GM19043 (cell line): ENCODE results near the gene ZNF200.
"Not testable (repeated sequence)": the region's sequence is repeated elsewhere in the genome, so short reads cannot be mapped to it uniquely, and the experiment has no call there.

Experiments used
- ATAC-seq: cut with Tn5 transposase; IDR thresholded peaks from one replicate; pipeline ENCODE4 v1.9.1; 2021; ENCODE audit warnings: low read depth; ENCODE audit not compliant: unreplicated experiment

ZNF200 gene

GRCh38 chr16:3207086-3207953 lies 27.6 kb downstream of the ZNF200 start:
- no peak for ATAC-seq

DNA sequence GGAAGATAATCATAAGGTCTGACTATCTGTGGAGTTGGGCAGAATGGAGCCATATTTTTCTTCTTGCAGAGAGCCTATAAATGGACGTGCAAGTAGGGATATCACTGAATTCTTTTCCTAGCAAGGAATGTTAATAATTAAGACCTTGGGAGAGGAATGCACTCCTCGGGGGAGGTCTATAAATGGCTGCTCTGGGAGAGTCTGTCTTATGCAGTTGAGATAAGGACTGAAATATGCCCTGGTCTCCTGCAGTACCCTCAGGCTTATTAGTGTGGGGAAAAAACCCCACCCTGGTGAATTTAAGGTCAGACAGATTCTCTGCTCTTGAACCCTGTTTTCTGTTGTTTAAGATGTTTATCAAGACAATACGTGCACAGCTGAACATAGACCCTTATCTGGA lies 29.0 kb downstream of the ZNF200 start:
- ATAC-seq, result not testable (repeated sequence)

DNA sequence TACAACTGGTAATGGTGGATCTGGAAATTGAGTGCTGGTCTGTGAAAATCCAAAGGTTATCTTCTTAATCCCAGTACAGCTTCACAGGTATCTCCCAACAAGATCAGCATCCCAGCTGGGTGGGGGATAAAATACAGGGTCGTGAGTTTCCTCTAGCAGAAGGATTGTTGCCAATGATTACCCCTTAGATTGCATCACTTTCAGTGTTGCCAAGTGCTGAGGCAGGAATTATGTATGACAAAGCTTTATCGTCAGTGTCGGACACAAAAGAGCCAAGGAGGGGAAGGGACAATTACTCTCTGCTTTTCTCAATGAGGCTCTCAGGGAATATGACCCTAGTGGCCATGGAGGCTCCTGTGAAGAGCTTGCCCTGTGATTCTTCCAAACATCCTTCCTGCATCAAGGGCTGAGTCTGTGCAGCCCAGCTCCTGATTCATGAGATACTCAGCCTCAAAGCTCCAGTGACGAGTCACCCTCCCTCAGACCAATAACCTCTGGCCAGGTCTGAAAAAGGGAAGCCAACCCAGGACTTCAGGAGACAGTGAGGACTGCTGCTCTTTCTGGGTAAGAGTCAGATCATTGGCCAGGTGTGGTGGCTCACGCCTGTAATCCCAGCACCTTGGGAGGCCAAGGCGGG lies 31.9 kb downstream of the ZNF200 start:
- ATAC-seq, result no peak

DNA sequence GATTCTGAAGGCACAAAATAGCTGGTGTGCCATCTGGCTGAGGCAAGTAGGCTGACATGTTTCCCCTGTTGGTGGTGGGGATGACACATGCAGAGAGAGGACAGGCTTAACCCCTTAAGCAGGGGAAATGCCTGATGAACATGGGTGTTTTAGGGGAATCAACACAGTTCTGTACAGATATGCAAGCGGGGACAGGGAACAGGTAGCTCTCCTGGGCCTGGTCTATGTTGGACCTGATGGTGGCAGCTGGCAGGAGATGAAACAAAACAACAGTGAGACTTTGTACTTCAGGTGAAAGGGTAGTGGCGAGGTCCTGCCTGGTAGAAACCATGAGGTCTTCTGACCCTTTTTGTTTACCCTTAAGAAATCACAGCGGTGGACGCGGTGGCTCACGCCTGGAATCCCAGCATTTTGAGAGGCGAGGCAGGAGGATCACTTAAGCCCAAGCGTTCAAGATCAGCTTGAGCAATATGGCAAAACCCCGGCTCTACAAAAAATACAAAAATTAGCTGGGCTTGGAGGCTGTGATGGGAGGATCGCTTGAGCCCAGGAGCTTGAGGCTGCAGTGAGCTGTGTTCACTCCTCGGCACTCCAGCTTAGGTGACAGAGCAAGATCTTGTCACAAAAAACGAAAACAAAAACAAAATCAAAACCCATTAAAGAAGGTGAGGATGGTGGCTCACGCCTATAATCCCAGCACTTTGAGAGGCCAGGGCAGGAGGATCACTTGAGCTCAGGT lies 36.5 kb downstream of the ZNF200 start:
- ATAC-seq, result no peak

GRCh38 chr16:3197694-3198333 lies 37.1 kb downstream of the ZNF200 start:
- not testable (repeated sequence) for ATAC-seq

- no peak for ATAC-seq
Observed at GRCh38 chr16:3195975-3196374, 39.0 kb downstream of the ZNF200 start.

- no peak for ATAC-seq
Observed at GRCh38 chr16:3194792-3195191, 40.2 kb downstream of the ZNF200 start.

DNA sequence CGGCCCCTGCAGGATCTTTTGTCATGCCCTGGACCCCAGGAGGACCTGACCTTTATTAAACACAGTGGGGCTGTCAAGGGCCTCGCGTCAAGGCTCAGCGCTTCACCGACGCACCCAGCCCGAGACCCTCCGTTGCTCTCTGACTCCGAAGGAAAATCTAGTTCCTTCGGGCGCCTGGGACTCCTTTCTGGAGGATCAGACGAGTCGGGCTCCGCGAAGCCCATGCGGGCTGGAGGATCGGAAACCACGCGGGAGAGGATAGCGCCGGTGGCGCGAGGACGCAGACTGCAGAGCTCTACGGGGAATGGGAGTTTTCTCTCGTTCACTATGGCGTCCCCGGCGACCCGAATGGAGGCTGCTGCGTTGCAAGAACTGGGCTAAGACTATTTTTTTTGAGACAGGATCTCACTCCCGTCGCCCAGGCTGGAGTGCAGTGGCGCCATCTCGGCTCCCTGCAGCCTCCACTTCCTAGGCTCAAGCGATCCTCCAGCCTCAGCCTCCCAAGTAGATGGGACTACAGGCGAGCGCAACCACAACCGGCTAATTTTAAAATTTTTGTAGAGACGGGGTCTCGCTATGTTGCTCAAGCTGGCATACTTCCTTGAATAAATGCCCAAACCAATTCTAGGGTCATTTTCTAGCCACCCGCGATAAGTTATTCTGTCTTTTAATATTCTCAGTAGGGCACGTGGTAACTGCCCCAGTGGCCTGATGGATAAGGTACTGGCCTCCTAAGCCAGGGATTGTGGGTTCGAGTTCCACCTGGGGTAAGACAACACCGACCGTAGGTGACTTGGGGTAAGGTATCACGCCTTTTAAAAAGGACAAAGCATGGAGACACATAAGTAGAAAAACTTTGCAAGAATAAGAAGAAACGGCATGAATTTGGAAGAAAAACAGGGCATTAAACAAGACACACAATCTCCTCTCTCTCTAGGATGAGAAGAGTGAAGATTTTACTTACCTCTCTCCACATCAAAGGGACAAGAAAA lies 41.4 kb downstream of the ZNF200 start:
- ATAC-seq, result no peak

DNA sequence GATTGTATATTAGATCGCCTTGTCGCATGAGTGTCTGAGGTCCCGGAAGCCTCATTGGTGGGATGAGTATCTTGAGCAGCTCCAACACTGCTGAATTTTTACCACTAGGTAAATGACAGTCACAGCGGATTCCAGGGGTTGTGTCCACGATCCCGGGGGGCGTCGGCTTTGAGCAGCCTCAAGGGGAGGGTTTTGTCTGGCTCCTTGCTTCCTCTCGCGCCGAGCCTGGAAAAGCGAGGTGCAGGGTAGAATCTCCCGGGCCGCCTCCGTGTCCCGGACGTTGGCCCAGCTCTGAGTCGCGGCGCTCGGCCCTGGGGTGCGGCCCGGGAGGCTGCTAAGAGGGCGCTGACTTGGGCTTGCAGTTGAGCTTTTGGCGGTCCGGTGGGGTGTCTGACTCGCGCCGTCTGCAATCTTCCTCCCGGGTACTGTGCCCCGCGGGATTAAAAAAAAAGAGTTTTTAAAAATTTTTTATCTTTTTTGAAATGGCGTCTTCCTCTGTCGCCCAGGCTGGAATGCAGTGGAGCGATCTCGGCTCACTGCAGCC lies 42.4 kb downstream of the ZNF200 start:
- no peak for ATAC-seq

DNA sequence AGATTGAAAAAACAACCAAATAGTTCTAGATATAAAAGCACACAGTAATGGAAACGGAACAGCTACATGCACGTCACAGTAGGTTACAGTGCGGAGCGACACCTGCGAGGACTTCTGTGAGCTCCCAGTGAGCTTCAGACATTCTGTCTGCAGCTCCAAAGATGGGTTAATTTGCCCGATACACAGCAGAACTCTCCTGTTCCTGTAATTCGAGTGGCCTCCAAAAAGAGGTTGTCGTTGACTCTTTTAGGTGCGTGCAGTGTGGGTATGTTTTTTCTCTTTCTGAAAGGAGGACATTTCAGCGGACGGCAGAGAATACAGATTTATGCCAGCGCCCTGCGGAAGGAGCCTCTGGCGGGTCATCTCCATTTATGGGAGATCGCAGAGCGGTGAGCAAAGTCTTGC lies 44.0 kb downstream of the ZNF200 start:
- no peak for ATAC-seq

- no peak for ATAC-seq
Observed at GRCh38 chr16:3189869-3190268, 45.1 kb downstream of the ZNF200 start.

DNA sequence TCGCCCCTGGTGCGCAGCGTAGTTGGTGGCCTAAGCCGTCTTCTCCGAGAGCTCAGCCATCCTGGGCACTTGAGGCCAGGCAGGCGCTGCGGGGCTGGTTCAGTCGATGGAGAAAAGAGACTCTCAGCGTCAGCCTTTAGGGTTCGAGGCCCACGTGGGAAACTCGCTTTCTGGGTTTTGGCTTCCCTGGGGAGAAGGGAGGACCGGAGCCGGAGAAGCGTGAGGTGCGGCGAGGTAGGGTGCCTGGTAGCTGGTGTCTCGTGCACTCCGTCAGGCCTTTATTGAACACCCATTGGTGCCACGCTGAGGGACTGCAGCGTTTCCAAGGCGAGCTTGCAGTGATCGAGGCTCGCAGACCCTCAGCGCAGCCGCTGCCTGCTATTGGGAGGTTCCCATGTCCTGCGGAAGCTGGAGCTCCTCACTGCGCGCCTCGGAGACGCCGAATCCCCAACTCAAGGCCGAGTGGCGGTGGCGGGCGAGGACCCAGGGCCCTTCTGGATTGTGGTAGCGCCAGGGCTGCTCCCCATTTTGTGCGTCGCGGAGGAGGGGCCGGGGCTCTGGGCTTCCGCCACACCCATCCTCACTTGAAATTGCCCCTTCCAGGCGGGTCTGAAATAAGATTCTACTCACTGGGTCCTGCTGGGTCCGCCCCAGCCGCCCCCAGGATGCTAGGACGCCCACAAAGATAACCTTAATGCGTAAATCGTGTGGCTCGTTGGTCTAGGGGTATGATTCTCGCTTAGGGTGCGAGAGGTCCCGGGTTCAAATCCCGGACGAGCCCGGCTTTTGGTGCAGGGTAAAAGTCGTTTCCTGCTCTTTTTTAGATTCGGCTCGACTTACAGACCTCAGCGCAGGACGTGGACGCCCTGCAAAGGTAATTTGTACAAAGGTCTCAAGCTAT lies 45.8 kb downstream of the ZNF200 start:
- ATAC-seq, result no peak

- ATAC-seq, result no peak
Observed at GRCh38 chr16:3188675-3188924, 46.4 kb downstream of the ZNF200 start.

DNA sequence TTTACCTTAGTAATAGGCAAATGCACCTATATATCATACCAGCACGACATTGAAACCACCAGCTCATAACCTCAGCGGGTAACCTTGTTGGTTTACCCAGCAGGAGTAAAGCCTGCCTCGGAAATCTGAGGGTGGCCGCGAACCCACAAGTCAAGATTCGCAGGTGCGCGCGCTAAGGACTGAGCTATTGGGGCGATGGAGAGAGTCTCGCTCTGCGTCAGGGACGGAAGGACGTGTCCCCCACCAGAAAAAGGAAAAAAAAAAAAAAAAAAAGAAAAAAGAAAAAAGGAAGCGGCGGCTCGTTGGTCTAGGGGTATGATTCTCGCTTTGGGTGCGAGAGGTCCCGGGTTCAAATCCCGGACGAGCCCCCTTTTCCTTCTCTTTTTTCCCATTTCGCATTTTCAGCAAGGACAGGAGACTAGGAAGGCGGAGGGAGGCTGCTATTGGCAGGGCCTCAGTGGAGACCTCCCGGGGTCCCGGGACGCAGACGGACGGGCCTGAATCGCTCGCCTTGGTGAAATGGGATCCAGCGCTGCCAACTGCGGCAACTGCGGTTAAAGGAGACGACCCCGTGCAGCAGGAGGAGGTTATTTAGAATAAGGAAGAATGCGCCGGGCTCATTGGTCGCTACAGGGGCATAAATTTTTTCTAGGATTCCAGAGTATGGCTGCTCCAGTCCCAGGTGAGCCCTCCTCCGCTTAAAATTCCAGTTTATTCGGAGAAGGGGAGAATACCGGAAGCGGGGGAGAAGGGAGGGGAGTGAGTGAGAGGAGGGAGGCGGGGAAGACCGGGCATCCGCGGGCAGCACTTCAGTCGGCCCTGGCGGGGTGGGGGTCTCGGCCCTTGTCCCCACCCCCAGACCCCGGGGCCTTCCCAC lies 46.9 kb downstream of the ZNF200 start, which contains the start of gene OR1F1:
TSS of gene OR1F1 (plus strand) at position 407 of the 877 bp plus-strand sequence.
- ATAC-seq, result no peak

DNA sequence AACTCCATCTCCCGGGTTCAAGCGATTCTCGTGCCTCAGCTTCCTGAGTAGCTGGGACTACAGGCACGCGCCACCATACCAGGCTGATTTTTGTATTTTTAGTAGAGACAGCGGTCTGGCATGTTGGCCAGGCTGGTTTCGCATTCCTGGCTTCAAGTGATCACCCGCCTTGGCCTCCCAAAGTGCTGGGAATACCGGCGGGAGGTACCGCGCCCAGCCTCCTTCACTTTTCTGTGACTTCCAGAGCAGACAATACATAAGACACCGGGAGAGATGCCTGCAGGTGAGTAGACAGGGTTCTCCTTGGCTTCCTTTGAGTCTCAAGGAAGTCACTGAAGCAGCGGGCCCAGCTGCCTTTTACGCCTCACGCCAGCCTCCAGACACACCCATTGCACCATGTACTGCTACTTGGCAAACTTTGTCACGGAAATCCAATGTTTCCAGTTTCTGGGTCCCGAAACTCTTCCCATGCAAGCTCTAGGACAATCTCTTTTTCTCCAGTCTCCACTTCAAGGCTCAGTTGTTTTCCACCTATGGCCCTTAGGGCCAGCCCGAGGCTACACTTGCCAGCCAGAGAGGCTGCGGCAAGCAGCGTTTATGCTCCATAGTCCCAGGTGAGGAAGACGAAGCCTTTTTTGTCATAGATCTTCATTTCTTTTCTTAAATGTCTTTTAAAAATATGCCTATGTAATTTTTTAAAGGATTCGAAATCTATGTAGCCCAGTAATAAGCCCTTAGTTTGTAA lies 47.8 kb downstream of the ZNF200 start:
- ATAC-seq, result no peak

DNA sequence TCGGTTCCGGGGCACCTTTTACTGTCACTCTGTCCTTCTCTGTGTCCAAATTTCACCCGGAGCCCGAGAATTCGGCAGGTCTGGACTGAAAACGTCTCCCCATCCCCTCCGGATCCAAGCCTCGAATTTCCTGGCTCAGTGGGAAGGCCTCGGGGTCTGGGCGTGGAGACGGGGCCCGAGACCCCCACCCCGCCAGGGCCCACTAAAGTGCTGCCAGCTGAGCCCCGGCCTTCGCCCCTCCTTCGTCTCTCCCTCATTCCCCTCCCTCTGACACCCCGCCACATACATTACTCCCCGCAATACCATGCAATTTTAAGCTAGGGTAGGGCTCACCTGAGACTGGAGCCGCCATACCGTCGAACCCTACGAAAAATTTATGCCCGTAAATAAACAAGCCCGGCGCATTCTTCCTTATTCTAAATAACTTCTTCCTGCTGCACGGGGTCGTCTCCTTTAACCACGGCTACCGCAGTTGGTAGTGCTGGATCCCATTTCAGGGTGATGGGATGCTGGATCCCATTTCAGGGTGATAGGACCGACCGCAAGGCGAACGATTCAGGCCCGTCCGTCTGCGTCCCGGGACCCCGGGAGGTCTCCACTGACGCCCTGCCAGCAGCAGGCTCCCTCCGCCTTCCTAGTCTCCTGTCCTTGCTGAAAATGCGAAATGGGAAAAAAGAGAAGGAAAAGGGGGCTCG lies 51.4 kb downstream of the ZNF200 start:
- ATAC-seq, result no peak
